ENCODE results near the gene LRIT3. TPM values are rescaled to one million over a fixed set of nuclear protein-coding genes. Genes with fewer than 3 reads are reported as not detected.

Gene LRIT3
- total RNA-seq, 4 donors from 2014 or later, result 0.27 to 0.63 (median 0.39) TPM

GRCh38 chr4:109913596-109914241 is 65.8 kb downstream of the LRIT3 start:
- H3K36me3 ChIP-seq, result no peaks in the 10 kb centered on the region
- no peaks in the 10 kb centered on the region for H3K27me3 ChIP-seq
- H3K4me1 ChIP-seq, result peaks cover 0 to 4% of the 10 kb centered on the region in 2 donors
- no peak for DNase-seq
- TF ChIP-seq CTCF (IDR thresholded peaks at IDR 0.05), result no peak
- TF ChIP-seq POLR2A (IDR thresholded peaks at IDR 0.05), result no peak
- H3K9me3 ChIP-seq, result no peaks in the 10 kb centered on the region
- intact Hi-C loops (cut with DNase I), result no loop called here
- 89 to 95% methylated on average over 2 of the region's 2 CpGs for WGBS, 2 donors
- no peak overlapping the region for H3K4me3 ChIP-seq (replicated peaks in 1 of 3)
- H3K27ac ChIP-seq, result no peak overlapping the region

GRCh38 chr4:109914322-109914721 is 66.4 kb downstream of the LRIT3 start:
- H3K4me1 ChIP-seq, result peaks cover 0 to 4% of the 10 kb centered on the region in 2 donors
- no peaks in the 10 kb centered on the region for H3K27me3 ChIP-seq
- intact Hi-C loops (cut with DNase I), result no loop called here
- H3K36me3 ChIP-seq, result no peaks in the 10 kb centered on the region
- no peaks in the 10 kb centered on the region for H3K9me3 ChIP-seq
- TF ChIP-seq CTCF (IDR thresholded peaks at IDR 0.05) (no peak), POLR2A (IDR thresholded peaks at IDR 0.05) (no peak)
- WGBS, 2 donors, result 79 to 94% methylated on average over 3 of the region's 3 CpGs
- DNase-seq, result no peak
- H3K27ac ChIP-seq, result no peak overlapping the region
- H3K4me3 ChIP-seq (replicated peaks in 1 of 3), result no peak overlapping the region

- no peak for TF ChIP-seq CTCF (IDR thresholded peaks at IDR 0.05)
- no peak for TF ChIP-seq POLR2A (IDR thresholded peaks at IDR 0.05)
- no peaks in the 10 kb centered on the region for H3K36me3 ChIP-seq
- 79 to 93% methylated on average over 8 of the region's 8 CpGs for WGBS, 2 donors
Measured at GRCh38 chr4:109915385-109916026, 67.6 kb downstream of the LRIT3 start.

GRCh38 chr4:109916027-109916409 is 68.1 kb downstream of the LRIT3 start:
- no peaks in the 10 kb centered on the region for H3K36me3 ChIP-seq
- H3K4me3 ChIP-seq (replicated peaks in 1 of 3), result no peak overlapping the region
- no peaks in the 10 kb centered on the region for H3K27me3 ChIP-seq
- intact Hi-C loops (cut with DNase I), result no loop called here
- peaks cover 0 to 4% of the 10 kb centered on the region in 2 donors for H3K4me1 ChIP-seq
- 63 to 70% methylated on average over 4 of the region's 4 CpGs for WGBS, 2 donors
- TF ChIP-seq CTCF (IDR thresholded peaks at IDR 0.05) (no peak), POLR2A (IDR thresholded peaks at IDR 0.05) (no peak)
- no peaks in the 10 kb centered on the region for H3K9me3 ChIP-seq
- DNase-seq, result no peak
- no peak overlapping the region for H3K27ac ChIP-seq

More at GRCh38 chr4:109915385-109916026, 67.6 kb downstream of the LRIT3 start:
- Histone ChIP-seq H3K4me1 (peaks cover 0 to 4% of the 10 kb centered on the region in 2 donors), H3K4me3 (replicated peaks in 1 of 3) (no peak overlapping the region), H3K27me3 (no peaks in the 10 kb centered on the region), H3K27ac (no peak overlapping the region), H3K9me3 (no peaks in the 10 kb centered on the region)
- intact Hi-C loops (cut with DNase I), result no loop called here
- DNase-seq, result no peak

GRCh38 chr4:109921384-109921808 is 73.5 kb downstream of the LRIT3 start:
- WGBS, 2 donors, result 60 to 67% methylated on average over 1 of the region's 1 CpG
- no peak for DNase-seq
- Histone ChIP-seq H3K27ac (no peak overlapping the region), H3K9me3 (no peaks in the 10 kb centered on the region), H3K4me1 (no peaks in the 10 kb centered on the region), H3K27me3 (no peaks in the 10 kb centered on the region), H3K4me3 (replicated peaks in 1 of 3) (no peak overlapping the region), H3K36me3 (no peaks in the 10 kb centered on the region)
- TF ChIP-seq CTCF (IDR thresholded peaks at IDR 0.05) (no peak), POLR2A (IDR thresholded peaks at IDR 0.05) (no peak)
- intact Hi-C loops (cut with DNase I), result no loop called here
